Measurements from ENCODE around the gene NFKB2. TPM values are rescaled to one million over a fixed set of nuclear protein-coding genes. Genes with fewer than 3 reads are reported as not detected.
A peak's percentile ranks its signal among the peaks of the same experiment; 100 is the strongest.

Gene NFKB2
- total RNA-seq, 3 donors from 2014 or later, result 11.0 to 21.0 (median 18.9) TPM

DNA sequence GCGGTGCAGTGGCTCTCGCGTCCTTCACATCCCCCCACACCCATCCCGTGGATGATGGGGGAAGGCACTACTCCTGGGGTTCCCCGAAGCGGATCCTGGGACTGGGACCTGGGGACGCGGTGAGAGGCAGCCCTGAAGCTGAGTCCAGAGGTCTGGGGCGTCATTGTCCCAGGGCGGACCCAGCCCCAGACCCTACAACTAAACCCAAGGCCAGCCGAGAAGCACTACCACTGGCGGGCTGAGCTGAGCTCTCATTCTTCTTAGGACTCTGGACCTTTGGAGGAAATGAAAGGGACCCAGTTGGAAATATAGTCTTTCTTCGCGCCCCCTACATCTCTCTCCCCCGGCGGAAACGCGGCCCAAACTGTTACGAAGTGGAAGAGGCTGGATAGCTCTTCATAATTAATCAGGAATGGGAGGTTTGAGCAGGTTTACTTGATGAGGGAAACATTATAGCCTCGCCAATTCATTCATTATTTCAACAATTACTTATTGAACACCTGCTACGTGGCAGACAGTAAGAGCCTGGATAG lies 24.7 kb downstream of the NFKB2 start:
- DNase-seq (ENCODE audit: low spot score in 2 of 2), result no peak
- Histone ChIP-seq H3K36me3 (no peaks in the 10 kb centered on the region), H3K27me3 (peaks cover 0 to 32% of the 10 kb centered on the region in 2 donors), H3K9me3 (no peaks in the 10 kb centered on the region), H3K4me3 (peak overlapping the region; percentile 83 to 94 (median 90)), H3K27ac (peak overlapping the region; percentile 88 to 96), H3K4me1 (peaks cover 5 to 11% of the 10 kb centered on the region in 2 donors)
- intact Hi-C loops (cut with DNase I; ENCODE audit: low total_unique reads), result no loop called here
- no peak for TF ChIP-seq POLR2A (IDR thresholded peaks at IDR 0.05)
- no peak for TF ChIP-seq POLR2AphosphoS5 (IDR thresholded peaks at IDR 0.05)
- TF ChIP-seq, protein P1, sequence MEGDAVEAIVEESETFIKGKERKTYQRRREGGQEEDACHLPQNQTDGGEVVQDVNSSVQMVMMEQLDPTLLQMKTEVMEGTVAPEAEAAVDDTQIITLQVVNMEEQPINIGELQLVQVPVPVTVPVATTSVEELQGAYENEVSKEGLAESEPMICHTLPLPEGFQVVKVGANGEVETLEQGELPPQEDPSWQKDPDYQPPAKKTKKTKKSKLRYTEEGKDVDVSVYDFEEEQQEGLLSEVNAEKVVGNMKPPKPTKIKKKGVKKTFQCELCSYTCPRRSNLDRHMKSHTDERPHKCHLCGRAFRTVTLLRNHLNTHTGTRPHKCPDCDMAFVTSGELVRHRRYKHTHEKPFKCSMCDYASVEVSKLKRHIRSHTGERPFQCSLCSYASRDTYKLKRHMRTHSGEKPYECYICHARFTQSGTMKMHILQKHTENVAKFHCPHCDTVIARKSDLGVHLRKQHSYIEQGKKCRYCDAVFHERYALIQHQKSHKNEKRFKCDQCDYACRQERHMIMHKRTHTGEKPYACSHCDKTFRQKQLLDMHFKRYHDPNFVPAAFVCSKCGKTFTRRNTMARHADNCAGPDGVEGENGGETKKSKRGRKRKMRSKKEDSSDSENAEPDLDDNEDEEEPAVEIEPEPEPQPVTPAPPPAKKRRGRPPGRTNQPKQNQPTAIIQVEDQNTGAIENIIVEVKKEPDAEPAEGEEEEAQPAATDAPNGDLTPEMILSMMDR (IDR thresholded peaks at IDR 0.05), result no peak

DNA sequence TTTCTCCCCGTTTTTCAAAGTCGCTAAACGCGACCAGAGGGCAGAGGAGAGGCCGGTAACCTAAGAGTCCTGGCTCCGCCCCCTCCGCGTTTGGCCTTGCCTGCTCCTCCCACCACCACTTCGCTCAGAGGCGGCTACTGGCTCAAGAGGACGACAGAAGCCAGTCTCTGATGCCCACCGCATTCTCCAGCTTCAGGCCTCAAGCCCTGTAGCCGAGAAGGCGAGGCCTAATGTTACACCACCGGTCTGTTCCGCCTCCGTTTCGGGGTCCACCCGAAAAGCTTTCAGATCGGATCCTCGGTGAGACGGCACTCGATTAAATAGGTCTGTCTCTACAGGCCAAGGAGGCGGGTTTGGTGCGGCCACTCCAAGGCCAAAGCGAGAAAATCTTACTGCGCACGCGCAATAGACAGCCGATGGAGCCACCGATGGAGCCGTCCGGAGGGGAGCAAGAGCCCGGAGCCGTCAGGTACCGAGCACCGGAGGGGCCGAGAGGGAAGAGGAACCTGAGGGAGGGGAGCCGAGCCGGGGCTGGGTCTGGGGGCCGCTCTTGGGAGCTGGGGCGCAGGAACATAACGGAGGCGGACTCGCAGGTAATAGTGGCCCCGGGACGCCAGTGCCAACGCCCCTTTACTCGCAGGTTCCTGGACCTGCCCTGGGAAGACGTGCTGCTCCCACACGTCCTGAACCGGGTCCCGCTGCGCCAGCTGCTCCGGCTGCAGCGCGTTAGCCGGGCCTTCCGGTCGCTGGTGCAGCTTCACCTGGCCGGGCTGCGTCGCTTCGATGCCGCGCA lies 25.4 kb downstream of the NFKB2 start, which contains the start of gene FBXL15:
FBXL15 (plus strand) TSS at position 123 of the 793 bp plus-strand sequence; CDS start at position 417, 294 bp downstream.
- Histone ChIP-seq H3K4me1 (peaks cover 5 to 11% of the 10 kb centered on the region in 2 donors), H3K36me3 (no peaks in the 10 kb centered on the region), H3K9me3 (no peaks in the 10 kb centered on the region), H3K27me3 (peaks cover 0 to 30% of the 10 kb centered on the region in 2 donors), H3K27ac (peak within 1 kb of the TSS; percentile 88 to 96), H3K4me3 (peak within 1 kb of the TSS; percentile 83 to 94 (median 90))
- TF ChIP-seq POLR2AphosphoS5 (IDR thresholded peaks at IDR 0.05), result peak; percentile 46 to 67 (median 60)
- TF ChIP-seq, protein P1 (IDR thresholded peaks at IDR 0.05), result no peak
- intact Hi-C loops (cut with DNase I; ENCODE audit: low total_unique reads), result no loop called here
- DNase-seq (ENCODE audit: low spot score in 2 of 2), result peak; percentile 97 to 98

DNA sequence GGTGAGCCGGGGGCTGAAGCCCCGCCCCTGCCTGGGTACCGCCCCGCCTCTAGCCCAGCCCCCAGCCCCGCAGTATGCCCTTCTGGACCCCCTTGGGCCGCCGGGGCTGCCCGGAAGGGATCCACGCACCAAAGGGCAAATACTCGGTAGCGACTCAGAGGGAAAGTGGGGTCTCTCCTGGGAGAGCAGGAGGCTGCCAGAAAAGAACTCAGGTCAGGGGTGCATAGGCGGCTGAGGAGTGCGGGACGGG lies 25.9 kb downstream of the NFKB2 start:
- intact Hi-C loops (cut with DNase I; ENCODE audit: low total_unique reads), result no loop called here
- Histone ChIP-seq H3K36me3 (no peaks in the 10 kb centered on the region), H3K4me1 (peaks cover 5 to 11% of the 10 kb centered on the region in 2 donors), H3K27ac (peak overlapping the region; percentile 88 to 96), H3K9me3 (no peaks in the 10 kb centered on the region), H3K27me3 (peaks cover 0 to 25% of the 10 kb centered on the region in 2 donors), H3K4me3 (peak overlapping the region; percentile 83 to 94 (median 90))
- no peak for DNase-seq (ENCODE audit: low spot score in 2 of 2)
- TF ChIP-seq POLR2AphosphoS5 (IDR thresholded peaks at IDR 0.05) (no peak), POLR2A (IDR thresholded peaks at IDR 0.05) (no peak)
- TF ChIP-seq, protein P1 (IDR thresholded peaks at IDR 0.05), result no peak

DNA sequence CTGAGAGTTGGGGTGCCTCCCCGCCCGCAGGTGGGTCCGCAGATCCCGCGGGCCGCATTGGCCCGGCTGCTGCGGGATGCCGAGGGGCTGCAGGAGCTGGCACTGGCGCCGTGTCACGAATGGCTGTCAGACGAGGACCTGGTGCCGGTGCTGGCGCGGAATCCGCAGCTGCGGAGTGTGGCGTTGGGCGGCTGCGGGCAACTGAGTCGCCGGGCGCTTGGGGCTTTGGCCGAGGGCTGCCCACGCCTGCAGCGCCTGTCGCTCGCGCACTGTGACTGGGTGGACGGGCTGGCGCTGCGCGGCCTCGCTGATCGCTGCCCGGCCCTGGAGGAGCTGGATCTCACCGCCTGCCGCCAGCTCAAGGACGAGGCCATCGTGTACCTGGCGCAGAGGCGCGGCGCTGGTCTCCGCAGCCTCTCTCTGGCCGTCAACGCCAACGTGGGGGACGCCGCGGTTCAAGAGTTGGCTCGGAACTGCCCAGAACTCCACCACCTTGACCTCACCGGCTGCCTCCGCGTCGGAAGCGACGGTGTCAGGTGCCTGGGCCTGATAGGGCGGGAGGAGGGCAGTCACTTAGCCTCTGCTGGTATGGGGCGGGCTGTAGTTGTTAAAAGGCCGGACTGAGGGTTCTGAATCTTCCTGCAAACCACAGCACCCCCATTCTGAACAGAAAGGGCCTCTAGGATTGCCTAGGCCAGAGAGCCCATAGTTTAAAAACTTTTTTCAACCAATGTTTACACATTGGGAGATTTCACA lies 26.4 kb downstream of the NFKB2 start:
- H3K4me3 ChIP-seq, result peak overlapping the region; percentile 83 to 94 (median 90)
- TF ChIP-seq POLR2A (IDR thresholded peaks at IDR 0.05), result no peak
- TF ChIP-seq POLR2AphosphoS5 (IDR thresholded peaks at IDR 0.05), result no peak
- TF ChIP-seq, protein P1 (IDR thresholded peaks at IDR 0.05), result no peak
- intact Hi-C loops (cut with DNase I; ENCODE audit: low total_unique reads), result no loop called here
- peaks cover 5 to 11% of the 10 kb centered on the region in 2 donors for H3K4me1 ChIP-seq
- H3K36me3 ChIP-seq, result no peaks in the 10 kb centered on the region
- DNase-seq (ENCODE audit: low spot score in 2 of 2), result no peak
- peaks cover 0 to 20% of the 10 kb centered on the region in 2 donors for H3K27me3 ChIP-seq
- H3K27ac ChIP-seq, result peak overlapping the region; percentile 88 to 96
- H3K9me3 ChIP-seq, result no peaks in the 10 kb centered on the region
